ENCODE measurements around the gene ZNF396. TPM values are rescaled to one million over a fixed set of nuclear protein-coding genes. Genes with fewer than 3 reads are reported as not detected.

The ZNF396 gene
- total RNA-seq, 1 experiment from 2014 or later, result 0.61 TPM

DNA sequence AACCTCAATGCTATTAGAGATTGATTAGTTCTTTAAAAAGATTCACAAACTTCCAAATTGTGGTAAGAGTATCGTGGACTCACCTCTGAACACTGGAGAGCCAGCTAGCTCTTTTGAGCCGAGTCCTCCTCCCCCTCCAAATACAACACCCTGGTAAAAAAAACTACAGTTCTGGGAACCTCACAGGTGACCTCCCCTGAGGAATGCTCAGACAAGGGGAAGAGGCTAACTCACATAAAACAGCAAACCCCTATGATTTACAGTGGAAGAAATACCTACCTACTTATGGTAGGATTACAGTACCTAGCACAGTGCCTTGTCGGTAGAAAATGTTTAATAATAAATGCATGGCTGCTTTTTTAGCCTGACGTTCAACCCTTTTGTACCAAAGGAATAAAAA, 41.3 kb downstream of the ZNF396 start:
- POLR2A ChIA-PET, result no interaction called here
- TF ChIP-seq, protein P1, sequence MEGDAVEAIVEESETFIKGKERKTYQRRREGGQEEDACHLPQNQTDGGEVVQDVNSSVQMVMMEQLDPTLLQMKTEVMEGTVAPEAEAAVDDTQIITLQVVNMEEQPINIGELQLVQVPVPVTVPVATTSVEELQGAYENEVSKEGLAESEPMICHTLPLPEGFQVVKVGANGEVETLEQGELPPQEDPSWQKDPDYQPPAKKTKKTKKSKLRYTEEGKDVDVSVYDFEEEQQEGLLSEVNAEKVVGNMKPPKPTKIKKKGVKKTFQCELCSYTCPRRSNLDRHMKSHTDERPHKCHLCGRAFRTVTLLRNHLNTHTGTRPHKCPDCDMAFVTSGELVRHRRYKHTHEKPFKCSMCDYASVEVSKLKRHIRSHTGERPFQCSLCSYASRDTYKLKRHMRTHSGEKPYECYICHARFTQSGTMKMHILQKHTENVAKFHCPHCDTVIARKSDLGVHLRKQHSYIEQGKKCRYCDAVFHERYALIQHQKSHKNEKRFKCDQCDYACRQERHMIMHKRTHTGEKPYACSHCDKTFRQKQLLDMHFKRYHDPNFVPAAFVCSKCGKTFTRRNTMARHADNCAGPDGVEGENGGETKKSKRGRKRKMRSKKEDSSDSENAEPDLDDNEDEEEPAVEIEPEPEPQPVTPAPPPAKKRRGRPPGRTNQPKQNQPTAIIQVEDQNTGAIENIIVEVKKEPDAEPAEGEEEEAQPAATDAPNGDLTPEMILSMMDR (IDR thresholded peaks at IDR 0.05; ENCODE audit: insufficient read depth in 1 of 2, low read depth in 1 of 2, low read length in 1 of 2, severe bottlenecking in 1 of 2, unreplicated experiment in 1 of 2), result no peak
- no peaks in the 10 kb centered on the region for H3K27me3 ChIP-seq (replicated peaks; ENCODE audit: control insufficient read depth, insufficient read depth, low read length)
- no peaks in the 10 kb centered on the region for H3K9me3 Mint-ChIP-seq (ENCODE audit: unreplicated experiment)
- no peak overlapping the region for H3K27ac Mint-ChIP-seq (ENCODE audit: unreplicated experiment)
- no peaks in the 10 kb centered on the region for H3K9me3 ChIP-seq
- BruUV-seq (replicated peaks), result no TSS peak
- peaks cover 7% of the 10 kb centered on the region for H3K4me1 Mint-ChIP-seq (ENCODE audit: low read depth, unreplicated experiment)
- no peaks in the 10 kb centered on the region for H3K36me3 ChIP-seq (ENCODE audit: control insufficient read depth, insufficient read depth, low read length)
- no peaks in the 10 kb centered on the region for H3K27me3 Mint-ChIP-seq (ENCODE audit: insufficient read depth, unreplicated experiment)
- H3K4me3 ChIP-seq (ENCODE audit: low read depth, low read length), result no peak overlapping the region
- H3K4me3 Mint-ChIP-seq (ENCODE audit: unreplicated experiment), result no peak overlapping the region
- H3K36me3 Mint-ChIP-seq (ENCODE audit: insufficient read depth, unreplicated experiment), result peaks cover 56% of the 10 kb centered on the region
- CTCF ChIA-PET, result no interaction called here
- intact Hi-C loops (cut with micrococcal nuclease; ENCODE audit: unreplicated experiment), result no loop called here
- DNase-seq, result no peak
- H3K4me1 ChIP-seq, result no peaks in the 10 kb centered on the region

DNA sequence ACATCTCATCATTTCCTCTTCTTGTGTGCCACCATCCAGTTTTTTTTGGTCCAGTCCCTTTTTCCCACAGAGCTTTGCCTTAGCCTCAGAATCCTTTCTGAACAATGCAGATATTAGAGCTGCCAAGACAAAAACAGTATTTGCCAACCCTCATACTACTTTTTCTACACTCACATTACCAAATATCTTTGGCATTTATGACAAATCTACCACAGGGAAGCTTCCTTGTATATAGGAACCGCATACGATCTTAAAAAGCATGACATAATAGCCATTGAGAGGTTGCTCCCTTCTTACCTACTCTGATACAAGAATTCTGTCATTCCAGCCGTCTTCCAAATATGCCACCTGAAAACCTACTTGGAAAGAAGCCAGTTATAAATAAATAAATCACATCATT, 42.3 kb downstream of the ZNF396 start:
- ChIA-PET POLR2A (no interaction called here), CTCF (no interaction called here)
- Mint-ChIP-seq H3K27me3 (ENCODE audit: insufficient read depth, unreplicated experiment) (no peaks in the 10 kb centered on the region), H3K36me3 (ENCODE audit: insufficient read depth, unreplicated experiment) (peaks cover 55% of the 10 kb centered on the region), H3K9me3 (ENCODE audit: unreplicated experiment) (no peaks in the 10 kb centered on the region), H3K4me3 (ENCODE audit: unreplicated experiment) (no peak overlapping the region), H3K27ac (ENCODE audit: unreplicated experiment) (no peak overlapping the region), H3K4me1 (ENCODE audit: low read depth, unreplicated experiment) (peaks cover 7% of the 10 kb centered on the region)
- no TSS peak for BruUV-seq (replicated peaks)
- intact Hi-C loops (cut with micrococcal nuclease; ENCODE audit: unreplicated experiment), result no loop called here
- DNase-seq, result no peak
- TF ChIP-seq, protein P1 (IDR thresholded peaks at IDR 0.05; ENCODE audit: insufficient read depth in 1 of 2, low read depth in 1 of 2, low read length in 1 of 2, severe bottlenecking in 1 of 2, unreplicated experiment in 1 of 2), result no peak
- Histone ChIP-seq H3K36me3 (ENCODE audit: control insufficient read depth, insufficient read depth, low read length) (no peaks in the 10 kb centered on the region), H3K4me1 (no peaks in the 10 kb centered on the region), H3K9me3 (no peaks in the 10 kb centered on the region), H3K27me3 (replicated peaks; ENCODE audit: control insufficient read depth, insufficient read depth, low read length) (no peaks in the 10 kb centered on the region), H3K4me3 (ENCODE audit: low read depth, low read length) (no peak overlapping the region)

- Mint-ChIP-seq H3K4me1 (ENCODE audit: low read depth, unreplicated experiment) (peaks cover 7% of the 10 kb centered on the region), H3K9me3 (ENCODE audit: unreplicated experiment) (no peaks in the 10 kb centered on the region), H3K4me3 (ENCODE audit: unreplicated experiment) (no peak overlapping the region), H3K27ac (ENCODE audit: unreplicated experiment) (no peak overlapping the region), H3K27me3 (ENCODE audit: insufficient read depth, unreplicated experiment) (no peaks in the 10 kb centered on the region), H3K36me3 (ENCODE audit: insufficient read depth, unreplicated experiment) (peaks cover 49% of the 10 kb centered on the region)
- intact Hi-C loops (cut with micrococcal nuclease; ENCODE audit: unreplicated experiment), result no loop called here
- H3K4me3 ChIP-seq (ENCODE audit: low read depth, low read length), result no peak overlapping the region
- DNase-seq, result no peak
- no peaks in the 10 kb centered on the region for H3K9me3 ChIP-seq
- ChIA-PET CTCF (no interaction called here), POLR2A (no interaction called here)
- no peaks in the 10 kb centered on the region for H3K36me3 ChIP-seq (ENCODE audit: control insufficient read depth, insufficient read depth, low read length)
- BruUV-seq (replicated peaks), result no TSS peak
- no peaks in the 10 kb centered on the region for H3K27me3 ChIP-seq (replicated peaks; ENCODE audit: control insufficient read depth, insufficient read depth, low read length)
- no peaks in the 10 kb centered on the region for H3K4me1 ChIP-seq
- TF ChIP-seq, protein P1 (IDR thresholded peaks at IDR 0.05; ENCODE audit: insufficient read depth in 1 of 2, low read depth in 1 of 2, low read length in 1 of 2, severe bottlenecking in 1 of 2, unreplicated experiment in 1 of 2), result no peak
Measured at GRCh38 chr18:35334212-35334611, 42.9 kb downstream of the ZNF396 start.
